Astrocyte of the cerebellum (primary cell): ENCODE data around the gene BACE2.

Source experiments
- DNase-seq: peaks from one replicate; pipeline ENCODE4 v3.0.0-alpha.2; 2011; ENCODE audit warnings: low read depth
- H3K4me3 ChIP-seq: 2 replicates; pipeline ENCODE4 v1.5.1; 2011; ENCODE audit warnings: mild to moderate bottlenecking, low read depth, low read length, moderate library complexity
- CTCF ChIP-seq: IDR thresholded peaks from 2 replicates; pipeline ENCODE4 v1.5.1; 2012; ENCODE audit warnings: low read length, low read depth, moderate library complexity, mild to moderate bottlenecking; ENCODE audit errors: missing control alignments
- in situ Hi-C: cut with HindIII; loops from 2 replicates; pipeline ENCODE4 v1.10.0; 2017; ENCODE audit warnings: low sequenced_read_pairs

BACE2 gene

GRCh38 chr21:41321211-41321907 is 153.4 kb downstream of the BACE2 start:
- no peak for TF ChIP-seq CTCF
- no peak overlapping the region for H3K4me3 ChIP-seq
- in situ Hi-C loops: no loop called here
- no peak for DNase-seq

GRCh38 chr21:41321908-41322495 is 154.0 kb downstream of the BACE2 start:
- in situ Hi-C loops: no loop called here
- TF ChIP-seq CTCF: no peak
- no peak for DNase-seq
- no peak overlapping the region for H3K4me3 ChIP-seq

- H3K4me3 ChIP-seq: no peak overlapping the region
- in situ Hi-C loops: no loop called here
- no peak for DNase-seq
- TF ChIP-seq CTCF: no peak
These were observed 154.8 kb downstream of the BACE2 start for GRCh38 chr21:41322496-41323382.

GRCh38 chr21:41325138-41325912 is 157.4 kb downstream of the BACE2 start:
- no peak for DNase-seq
- H3K4me3 ChIP-seq: no peak overlapping the region
- in situ Hi-C loops: no loop called here
- TF ChIP-seq CTCF: no peak

GRCh38 chr21:41326414-41327080 is 158.6 kb downstream of the BACE2 start:
- no peak for DNase-seq
- no peak overlapping the region for H3K4me3 ChIP-seq
- in situ Hi-C loops: no loop called here
- TF ChIP-seq CTCF: no peak
